Vagina (tissue), 2 donors: ENCODE results near the gene GRIK4. TPM values are rescaled to one million over a fixed set of nuclear protein-coding genes. Genes with fewer than 3 reads are reported as not detected.
"Not testable (repeated sequence)": the region's sequence is repeated elsewhere in the genome, so short reads cannot be mapped to it uniquely, and the experiment has no call there.

ENCODE experiments used
- DNase-seq, 2 donors: peaks; one replicate each; pipeline ENCODE4 v3.0.0-alpha.2; 2017; ENCODE audit errors: extremely low spot score in 2 of 2
- H3K27ac ChIP-seq: fragments of 200-600 bp; sonication (generic); one replicate; pipeline ENCODE4 v1.5.1; 2019
- H3K27me3 ChIP-seq: fragments of 200-600 bp; sonication (generic); one replicate; pipeline ENCODE4 v1.5.1; 2019
- H3K36me3 ChIP-seq, 2 donors: fragments of 200-600 bp; sonication (generic); one replicate each; pipeline ENCODE4 v1.5.1; 2017 to 2019
- H3K4me1 ChIP-seq: fragments of 200-600 bp; sonication (generic); one replicate; pipeline ENCODE4 v1.5.1; 2019
- H3K4me3 ChIP-seq, 2 donors: fragments of 200-600 bp; sonication (generic); 1 replicate in 1 of 2; 2 replicates in 1 of 2; pipeline ENCODE4 v1.5.1; 2016 to 2019
- H3K9me3 ChIP-seq: fragments of 200-600 bp; sonication (generic); one replicate; pipeline ENCODE4 v1.5.1; 2019
- CTCF ChIP-seq, 3 experiments: fragments of 450-650 bp in 2 of 3; fragments of 200-600 bp in 1 of 3; sonication (generic) in 1 of 3; IDR thresholded peaks; one replicate each; pipeline ENCODE4 v1.5.1; 2017 to 2019; ENCODE audit warnings: antibody characterized with exemption in 3 of 3, mild to moderate bottlenecking in 2 of 3, moderate library complexity in 2 of 3
- POLR2A ChIP-seq, 2 donors: fragments of 450-650 bp; IDR thresholded peaks; one replicate each; pipeline ENCODE4 v1.6.1; 2017; ENCODE audit warnings: antibody characterized with exemption in 2 of 2, mild to moderate bottlenecking in 2 of 2, moderate library complexity in 2 of 2
- POLR2AphosphoS5 ChIP-seq, 2 donors: sonication (generic); formaldehyde crosslinking; IDR thresholded peaks; one replicate each; pipeline ENCODE4 v1.9.0; 2017; ENCODE audit warnings: antibody characterized with exemption in 2 of 2, mild to moderate bottlenecking in 2 of 2, low read depth in 1 of 2; ENCODE audit not compliant: insufficient read depth in 1 of 2
- intact Hi-C: fragments of 100-400 bp; cut with DNase I; formaldehyde crosslinking; loops from one replicate; pipeline ENCODE4 v1.15.1; 2023
- total RNA-seq: library from RNA; depleted of rRNA; stranded (reverse); fragments of >200 nt; gene quantifications from one replicate; pipeline ENCODE4 v1.2.3, GENCODE V29; 2016

GRIK4 gene
- total RNA-seq, 1 donor from 2014 or later: 0.25 TPM

GRCh38 chr11:120612513-120613263 lies 101.1 kb downstream of the GRIK4 start:
- no peak for TF ChIP-seq POLR2AphosphoS5 (IDR thresholded peaks at IDR 0.05; ENCODE audit: insufficient read depth in 1 of 2, low read depth in 1 of 2)
- TF ChIP-seq POLR2A (IDR thresholded peaks at IDR 0.05): no peak
- no peak for DNase-seq
- intact Hi-C loops: no loop called here

DNA sequence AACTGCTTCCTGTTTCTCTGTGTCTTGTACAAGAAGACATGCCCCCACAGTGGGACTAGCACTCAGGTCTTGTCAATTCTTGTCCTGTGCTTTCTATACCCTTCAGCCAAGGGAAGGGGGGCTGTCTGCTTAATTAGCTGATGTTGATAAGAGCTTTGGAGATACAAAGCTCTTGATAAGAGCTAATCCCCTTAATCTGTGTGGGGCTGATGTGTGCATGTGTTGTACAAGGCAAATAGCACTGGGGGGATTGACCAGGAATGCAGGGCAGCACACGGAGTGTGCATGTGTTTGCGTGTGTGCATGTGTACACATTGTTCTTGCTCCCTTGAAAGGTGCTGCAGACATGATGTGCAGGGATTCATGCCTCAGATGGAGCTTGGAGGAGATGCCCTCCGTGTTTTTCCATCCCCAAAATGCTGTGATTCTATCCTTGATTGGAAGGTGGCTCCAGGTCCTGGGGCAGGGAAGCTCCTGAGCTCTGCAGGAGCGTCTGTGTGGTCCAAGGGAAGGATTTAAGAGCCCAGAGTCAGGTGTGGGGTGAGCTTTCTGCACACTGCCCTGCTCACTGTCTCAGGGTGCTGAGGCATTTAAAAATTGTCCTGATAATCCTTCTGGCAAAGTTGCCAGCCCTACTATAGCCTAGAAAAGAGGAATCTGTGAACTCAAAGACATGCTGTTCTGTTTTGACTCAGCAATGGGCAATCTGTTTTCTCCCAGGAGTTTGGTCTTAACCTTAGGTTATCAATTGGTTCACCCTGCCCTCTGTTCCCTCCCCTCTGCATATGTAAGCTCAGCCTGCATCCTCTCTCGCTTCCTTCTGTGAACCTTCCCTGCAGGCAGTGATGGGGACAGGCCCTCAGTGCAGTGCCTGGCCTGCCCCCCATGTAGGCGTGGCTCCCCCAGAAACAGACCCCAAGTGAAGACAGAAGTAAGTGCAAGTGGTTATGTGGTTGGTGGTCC lies 102.0 kb downstream of the GRIK4 start:
- DNase-seq: no peak
- TF ChIP-seq POLR2AphosphoS5 (IDR thresholded peaks at IDR 0.05; ENCODE audit: insufficient read depth in 1 of 2, low read depth in 1 of 2): no peak
- TF ChIP-seq CTCF (IDR thresholded peaks at IDR 0.05): no peak
- no peak for TF ChIP-seq POLR2A (IDR thresholded peaks at IDR 0.05)
- Histone ChIP-seq H3K4me3 (no peak overlapping the region), H3K9me3 (no peaks in the 10 kb centered on the region), H3K27me3 (no peaks in the 10 kb centered on the region), H3K36me3 (no peaks in the 10 kb centered on the region), H3K4me1 (peaks cover 13% of the 10 kb centered on the region), H3K27ac (no peak overlapping the region)
- intact Hi-C loops: no loop called here

More at GRCh38 chr11:120612513-120613263, 101.1 kb downstream of the GRIK4 start:
- Histone ChIP-seq H3K9me3 (no peaks in the 10 kb centered on the region), H3K27me3 (no peaks in the 10 kb centered on the region), H3K4me1 (peaks cover 15% of the 10 kb centered on the region), H3K4me3 (no peak overlapping the region), H3K27ac (no peak overlapping the region), H3K36me3 (no peaks in the 10 kb centered on the region)

DNA sequence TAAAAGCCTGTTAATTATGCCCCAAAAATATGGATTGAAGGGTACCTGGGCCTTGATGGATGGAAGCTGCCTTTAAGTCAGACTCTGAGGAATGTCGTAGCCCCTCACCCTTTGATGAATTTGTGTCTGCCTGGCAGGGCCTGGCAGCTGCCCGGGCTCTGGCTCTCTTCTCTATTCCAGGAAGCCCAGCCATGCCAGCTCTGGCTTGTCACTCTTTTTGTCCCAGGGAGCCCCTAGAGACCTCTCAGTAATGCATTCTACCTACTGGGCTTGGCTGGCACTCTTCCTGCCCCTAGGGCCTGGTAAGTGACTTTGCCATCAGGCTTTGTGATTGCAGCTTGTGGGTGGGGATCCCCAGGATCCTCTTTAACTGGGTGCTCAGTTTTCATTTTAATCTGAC lies 103.8 kb downstream of the GRIK4 start:
- Histone ChIP-seq H3K9me3 (no peaks in the 10 kb centered on the region), H3K27ac (no peak overlapping the region), H3K36me3 (no peaks in the 10 kb centered on the region), H3K27me3 (no peaks in the 10 kb centered on the region), H3K4me3 (no peak overlapping the region), H3K4me1 (no peaks in the 10 kb centered on the region)
- intact Hi-C loops: no loop called here
- DNase-seq: no peak
- TF ChIP-seq CTCF (IDR thresholded peaks at IDR 0.05) (no peak), POLR2A (IDR thresholded peaks at IDR 0.05) (no peak)

- Histone ChIP-seq H3K4me1 (no peaks in the 10 kb centered on the region), H3K27ac (no peak overlapping the region), H3K4me3 (no peak overlapping the region), H3K9me3 (no peaks in the 10 kb centered on the region), H3K36me3 (no peaks in the 10 kb centered on the region), H3K27me3 (no peaks in the 10 kb centered on the region)
- TF ChIP-seq POLR2A (IDR thresholded peaks at IDR 0.05): no peak
- TF ChIP-seq CTCF (IDR thresholded peaks at IDR 0.05): no peak
- no peak for TF ChIP-seq POLR2AphosphoS5 (IDR thresholded peaks at IDR 0.05; ENCODE audit: insufficient read depth in 1 of 2, low read depth in 1 of 2)
- no peak for DNase-seq
- intact Hi-C loops: no loop called here
These were observed 106.9 kb downstream of the GRIK4 start for GRCh38 chr11:120618399-120618798.

- Histone ChIP-seq H3K9me3 (no peaks in the 10 kb centered on the region), H3K27ac (no peak overlapping the region), H3K36me3 (no peaks in the 10 kb centered on the region), H3K4me3 (no peak overlapping the region), H3K27me3 (no peaks in the 10 kb centered on the region), H3K4me1 (no peaks in the 10 kb centered on the region)
- no peak for DNase-seq
- intact Hi-C loops: no loop called here
- TF ChIP-seq CTCF (IDR thresholded peaks at IDR 0.05) (no peak), POLR2A (IDR thresholded peaks at IDR 0.05) (no peak), POLR2AphosphoS5 (IDR thresholded peaks at IDR 0.05; ENCODE audit: insufficient read depth in 1 of 2, low read depth in 1 of 2) (no peak)
These were observed 110.8 kb downstream of the GRIK4 start for GRCh38 chr11:120622189-120622875.

DNA sequence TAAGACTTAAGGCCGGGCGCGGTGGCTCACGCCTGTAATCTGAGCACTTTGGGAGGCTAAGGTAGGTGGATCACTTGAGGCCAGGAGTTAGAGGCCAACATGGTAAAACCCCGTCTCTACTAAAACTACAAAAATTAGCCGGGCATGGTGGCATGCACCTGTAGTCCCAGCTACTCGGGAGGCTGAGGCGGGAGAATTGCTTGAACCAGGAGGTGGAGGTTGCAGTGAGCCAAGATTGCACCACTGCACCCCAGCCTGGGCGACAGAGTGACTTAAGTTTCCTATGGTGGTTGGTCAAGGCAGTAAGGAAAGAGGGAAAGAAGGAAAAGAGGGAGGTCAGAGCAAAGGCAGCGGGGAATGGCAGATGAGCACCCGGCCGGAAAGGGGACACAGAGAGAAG lies 113.4 kb downstream of the GRIK4 start:
- H3K4me1 ChIP-seq, H3K27me3 ChIP-seq, H3K27ac ChIP-seq, intact Hi-C loops, H3K36me3 ChIP-seq, H3K9me3 ChIP-seq, DNase-seq, H3K4me3 ChIP-seq: not testable (repeated sequence)
